ENCODE results near the gene DOCK1.

GRCh38 chr10:126975221-126975620 is 70.0 kb downstream of the DOCK1 start:
- no peak for TF ChIP-seq CTCF (IDR thresholded peaks at IDR 0.05)
- TF ChIP-seq POLR2A (IDR thresholded peaks at IDR 0.05), result no peak
- TF ChIP-seq POLR2AphosphoS5 (IDR thresholded peaks at IDR 0.05), result no peak
